HEK293T (cell line): ENCODE measurements around the gene MT1B.

Experiments used
- FOXK2 ChIP-seq: fragments of 450-650 bp; IDR thresholded peaks from 2 replicates; pipeline ENCODE4 v1.6.1; 2016; ENCODE audit warnings: mild to moderate bottlenecking
- L3MBTL2 ChIP-seq: fragments of 450-650 bp; conservative IDR thresholded peaks from 2 replicates; pipeline ENCODE4 v1.6.1; 2016; ENCODE audit warnings: mild to moderate bottlenecking
- NFRKB ChIP-seq: fragments of 450-650 bp; IDR thresholded peaks from 2 replicates; pipeline ENCODE4 v1.6.1; 2016; ENCODE audit warnings: mild to moderate bottlenecking, moderate library complexity
- SP1 ChIP-seq: fragments of 450-650 bp; IDR thresholded peaks from 2 replicates; pipeline ENCODE4 v1.6.1; 2017
- ZNF384 ChIP-seq: fragments of 450-650 bp; IDR thresholded peaks from 2 replicates; pipeline ENCODE4 v1.6.1; 2016
- TF ChIP-seq, protein P1 (sequence below): fragments of 450-650 bp; IDR thresholded peaks from 2 replicates; pipeline ENCODE4 v1.6.1; 2016

DNA sequence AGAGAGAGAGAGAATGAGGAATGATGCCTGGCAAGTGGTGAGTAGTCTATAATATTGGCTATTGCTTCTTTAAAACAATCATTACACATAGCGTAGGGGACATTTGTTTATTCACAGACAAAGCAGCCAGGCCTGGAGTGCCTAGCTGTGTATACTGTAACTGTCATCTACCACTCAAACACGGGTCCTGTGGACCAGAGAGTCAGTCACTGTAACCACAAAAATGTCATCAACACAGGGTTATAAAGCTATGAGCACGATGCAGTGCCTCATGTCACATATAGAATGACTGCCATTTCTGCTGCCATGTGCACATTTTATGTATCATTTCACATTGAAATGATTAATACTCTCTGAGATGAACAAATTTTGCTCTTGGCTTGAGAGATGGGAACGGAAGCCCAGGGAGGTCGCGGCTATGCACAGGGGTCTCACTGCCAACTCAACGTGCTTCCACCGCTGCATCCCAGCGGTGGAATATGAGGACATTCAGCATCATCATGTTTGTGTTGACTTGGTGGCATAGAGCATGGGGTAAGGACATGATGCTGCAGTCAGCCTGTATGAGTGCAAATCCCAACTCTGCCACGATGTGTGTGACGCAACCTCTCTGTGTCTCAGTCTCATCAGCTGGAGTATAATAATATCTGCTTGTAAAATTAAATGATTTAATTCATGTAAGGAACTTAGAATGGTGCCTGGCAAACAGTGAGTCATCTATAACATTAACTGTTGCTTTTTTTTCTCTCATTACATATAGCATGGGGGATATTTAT, 21.3 kb downstream of the MT1B start:
- no peak for TF ChIP-seq SP1
- no peak for TF ChIP-seq FOXK2
- TF ChIP-seq NFRKB = no peak
- TF ChIP-seq, protein P1, sequence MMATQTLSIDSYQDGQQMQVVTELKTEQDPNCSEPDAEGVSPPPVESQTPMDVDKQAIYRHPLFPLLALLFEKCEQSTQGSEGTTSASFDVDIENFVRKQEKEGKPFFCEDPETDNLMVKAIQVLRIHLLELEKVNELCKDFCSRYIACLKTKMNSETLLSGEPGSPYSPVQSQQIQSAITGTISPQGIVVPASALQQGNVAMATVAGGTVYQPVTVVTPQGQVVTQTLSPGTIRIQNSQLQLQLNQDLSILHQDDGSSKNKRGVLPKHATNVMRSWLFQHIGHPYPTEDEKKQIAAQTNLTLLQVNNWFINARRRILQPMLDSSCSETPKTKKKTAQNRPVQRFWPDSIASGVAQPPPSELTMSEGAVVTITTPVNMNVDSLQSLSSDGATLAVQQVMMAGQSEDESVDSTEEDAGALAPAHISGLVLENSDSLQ = no peak
- TF ChIP-seq L3MBTL2 = no peak
- TF ChIP-seq ZNF384 = no peak
